Gastrocnemius medialis (tissue), 4 donors: ENCODE measurements around the gene FAM227B. TPM values are rescaled to one million over a fixed set of nuclear protein-coding genes. Genes with fewer than 3 reads are reported as not detected.
"Not testable (repeated sequence)": the region's sequence is repeated elsewhere in the genome, so short reads cannot be mapped to it uniquely, and the experiment has no call there.

Source experiments
- ATAC-seq, 2 donors: fragments of 150-250 bp; one replicate each; pipeline ENCODE4 v1.9.1; 2016
- DNase-seq, 2 donors: peaks; one replicate each; pipeline ENCODE4 v3.0.0-alpha.2; 2019
- H3K27ac ChIP-seq, 4 donors: fragments of 200-600 bp; sonication (generic); 1 replicate in 1 of 4; 2 replicates in 3 of 4; pipeline ENCODE4 v1.5.1; 2016 to 2018; ENCODE audit warnings: mild to moderate bottlenecking in 2 of 4, moderate library complexity in 1 of 4
- H3K27me3 ChIP-seq, 3 donors: fragments of 200-600 bp; sonication (generic) in 2 of 3; 1 replicate in 1 of 3; 2 replicates in 2 of 3; pipeline versions ENCODE4 v1.5.1 to v1.6.0; 2016 to 2019; ENCODE audit warnings: mild to moderate bottlenecking in 1 of 3, moderate library complexity in 1 of 3
- H3K36me3 ChIP-seq, 2 donors: fragments of 200-600 bp; sonication (generic) in 1 of 2; one replicate each; pipeline ENCODE4 v1.5.1; 2017 to 2018
- H3K4me1 ChIP-seq, 2 donors: fragments of 200-600 bp; sonication (generic) in 1 of 2; one replicate each; pipeline ENCODE4 v1.5.1; 2016 to 2017; ENCODE audit warnings: mild to moderate bottlenecking in 2 of 2
- H3K4me3 ChIP-seq, 4 donors: fragments of 200-600 bp; sonication (generic) in 3 of 4; 1 replicate in 1 of 4; 2 replicates in 3 of 4; pipeline ENCODE4 v1.5.1; 2016 to 2019; ENCODE audit warnings: mild to moderate bottlenecking in 2 of 4
- H3K9me3 ChIP-seq, 3 donors: fragments of 200-600 bp; sonication (generic) in 2 of 3; 1 replicate in 1 of 3; 2 replicates in 2 of 3; pipeline ENCODE4 v1.5.1; 2016 to 2019
- POLR2A ChIP-seq, 2 donors: fragments of 450-650 bp; IDR thresholded peaks; one replicate each; pipeline ENCODE4 v1.6.1; 2017; ENCODE audit warnings: antibody characterized with exemption in 2 of 2, mild to moderate bottlenecking in 2 of 2, moderate library complexity in 2 of 2
- in situ Hi-C, 4 donors: fragments of 200-750 bp; cut with MboI; loops; one replicate each; pipeline versions ENCODE4 v1.15.0 to v1.8.0; 2017; ENCODE audit warnings: low sequenced_read_pairs in 4 of 4
- intact Hi-C: fragments of 100-400 bp; cut with DNase I; formaldehyde crosslinking; loops from one replicate; pipeline ENCODE4 v1.15.1; 2023; ENCODE audit warnings: low total_unique reads
- total RNA-seq, 4 donors: library from RNA; depleted of rRNA; stranded (reverse); fragments of >200 nt; gene quantifications; one replicate each; pipeline versions ENCODE4 v1.1.0 to v1.2.3, GENCODE V29; 2016
- TF ChIP-seq, protein P1 (sequence below), 5 experiments: fragments of 450-650 bp in 3 of 5; fragments of 200-600 bp in 2 of 5; sonication (generic) in 2 of 5; IDR thresholded peaks in 4 of 5; conservative IDR thresholded peaks in 1 of 5; 1 replicate in 4 of 5; 2 replicates in 1 of 5; pipeline ENCODE4 v1.5.1; 2016 to 2019; ENCODE audit warnings: antibody characterized with exemption in 5 of 5, mild to moderate bottlenecking in 3 of 5, moderate library complexity in 3 of 5

FAM227B gene, protein sequence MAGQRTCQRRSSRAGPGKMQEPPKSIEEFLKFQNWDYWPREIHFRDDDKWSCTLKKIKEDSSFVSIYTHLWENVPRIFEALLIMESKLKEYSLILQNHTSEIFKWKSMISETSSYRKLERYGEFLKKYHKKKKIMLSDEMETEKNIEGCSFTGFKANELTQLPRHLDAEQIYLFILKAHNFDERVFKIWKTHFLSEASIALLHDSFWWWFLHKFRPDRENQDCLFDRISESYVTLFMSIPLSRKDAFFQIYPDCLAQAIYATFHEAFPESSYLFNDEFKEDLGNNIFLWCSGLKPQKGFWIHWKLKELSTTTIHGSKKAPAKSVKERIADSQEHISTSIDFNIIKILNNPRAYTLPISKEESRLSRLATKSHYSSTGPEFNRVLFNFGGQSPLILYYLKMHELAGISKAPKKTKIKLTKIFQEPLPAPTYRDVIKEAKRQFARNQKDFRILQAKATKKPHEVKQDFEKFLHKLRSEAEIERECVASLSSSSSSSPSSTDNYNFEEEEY
- total RNA-seq = 10 to 100 TPM in 2 of 4 donors, 1 to 10 TPM in 2; 7.5 to 15.4 (median 11.7) TPM

DNA sequence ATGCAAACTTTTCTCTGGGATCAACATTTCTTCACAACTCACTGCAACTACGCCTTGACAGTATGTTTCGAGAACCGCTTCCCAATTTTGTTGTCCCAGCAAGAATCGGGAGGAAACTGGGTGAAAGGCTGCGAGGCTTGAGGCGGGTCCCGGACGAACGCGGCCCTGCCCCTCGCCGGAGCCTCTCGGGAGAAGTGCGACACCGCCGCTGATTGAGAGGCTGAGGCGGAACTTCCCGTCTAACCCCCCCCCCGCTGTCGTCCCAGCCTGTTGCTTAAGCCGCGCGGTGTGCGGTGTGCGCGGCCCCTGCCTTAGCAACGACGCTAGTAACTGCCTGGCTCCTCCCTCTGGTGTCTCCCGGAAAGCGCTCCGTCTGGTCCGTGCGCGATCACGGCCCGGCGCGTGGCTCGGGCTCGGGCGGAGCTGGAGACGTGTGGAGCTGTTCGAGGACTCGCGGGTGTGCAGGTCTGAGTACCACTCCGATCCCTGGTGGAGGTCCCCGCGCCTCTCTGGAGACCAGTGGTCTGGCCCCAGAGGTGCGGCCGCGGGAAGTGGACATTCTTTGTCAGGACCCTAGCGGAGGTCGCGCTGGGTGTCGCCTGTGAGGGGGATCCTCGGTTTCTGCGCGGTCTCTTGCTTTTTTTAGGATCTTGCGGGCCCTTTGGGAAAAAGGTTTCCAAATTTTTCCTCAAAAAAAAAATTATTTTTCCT, at the start of gene FAM227B, which contains the start of gene DTWD1:
Gene FAM227B (minus strand): TSS at position 161 of the 711 bp plus-strand sequence. CDS start 5,647 bp downstream, outside the sequence.
Gene DTWD1 (plus strand): TSS at position 391 of the 711 bp plus-strand sequence. CDS start 4,120 bp downstream, outside the sequence.
- peak within 1 kb of the TSS; percentile 90 to 96 (median 92) for H3K27ac ChIP-seq
- ATAC-seq = peak; percentile 97 to 98
- no peaks in the 10 kb centered on the region for H3K27me3 ChIP-seq
- intact Hi-C loops (loop anchor here (2.0 to 10.0 kb wide), 6 partner anchors 196 to 1286 kb away; partner anchors contain the start of genes AP4E1, CEP152, COPS2 and FGF7), in situ Hi-C loops (loop anchor here in 1 of 4 donors (10.0 to 25.0 kb wide), 2 partner anchors 384 to 466 kb away; partner anchors contain the start of gene COPS2)
- H3K4me3 ChIP-seq = peak within 1 kb of the TSS; percentile 85 to 99 (median 88)
- DNase-seq = peak; percentile 95 to 97
- no peaks in the 10 kb centered on the region for H3K9me3 ChIP-seq
- H3K4me1 ChIP-seq = peaks cover 35 to 40% of the 10 kb centered on the region in 2 donors
- TF ChIP-seq POLR2A (IDR thresholded peaks at IDR 0.05) = peak; percentile 81 to 83
- TF ChIP-seq, protein P1, sequence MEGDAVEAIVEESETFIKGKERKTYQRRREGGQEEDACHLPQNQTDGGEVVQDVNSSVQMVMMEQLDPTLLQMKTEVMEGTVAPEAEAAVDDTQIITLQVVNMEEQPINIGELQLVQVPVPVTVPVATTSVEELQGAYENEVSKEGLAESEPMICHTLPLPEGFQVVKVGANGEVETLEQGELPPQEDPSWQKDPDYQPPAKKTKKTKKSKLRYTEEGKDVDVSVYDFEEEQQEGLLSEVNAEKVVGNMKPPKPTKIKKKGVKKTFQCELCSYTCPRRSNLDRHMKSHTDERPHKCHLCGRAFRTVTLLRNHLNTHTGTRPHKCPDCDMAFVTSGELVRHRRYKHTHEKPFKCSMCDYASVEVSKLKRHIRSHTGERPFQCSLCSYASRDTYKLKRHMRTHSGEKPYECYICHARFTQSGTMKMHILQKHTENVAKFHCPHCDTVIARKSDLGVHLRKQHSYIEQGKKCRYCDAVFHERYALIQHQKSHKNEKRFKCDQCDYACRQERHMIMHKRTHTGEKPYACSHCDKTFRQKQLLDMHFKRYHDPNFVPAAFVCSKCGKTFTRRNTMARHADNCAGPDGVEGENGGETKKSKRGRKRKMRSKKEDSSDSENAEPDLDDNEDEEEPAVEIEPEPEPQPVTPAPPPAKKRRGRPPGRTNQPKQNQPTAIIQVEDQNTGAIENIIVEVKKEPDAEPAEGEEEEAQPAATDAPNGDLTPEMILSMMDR (IDR thresholded peaks at IDR 0.05 in 4 of 5, conservative IDR thresholded peaks at IDR 0.05 in 1 of 5) = peak in 4 of 5 experiments; percentile 4 to 32 (median 17)
- H3K36me3 ChIP-seq = peaks cover 0 to 5% of the 10 kb centered on the region in 2 donors

DNA sequence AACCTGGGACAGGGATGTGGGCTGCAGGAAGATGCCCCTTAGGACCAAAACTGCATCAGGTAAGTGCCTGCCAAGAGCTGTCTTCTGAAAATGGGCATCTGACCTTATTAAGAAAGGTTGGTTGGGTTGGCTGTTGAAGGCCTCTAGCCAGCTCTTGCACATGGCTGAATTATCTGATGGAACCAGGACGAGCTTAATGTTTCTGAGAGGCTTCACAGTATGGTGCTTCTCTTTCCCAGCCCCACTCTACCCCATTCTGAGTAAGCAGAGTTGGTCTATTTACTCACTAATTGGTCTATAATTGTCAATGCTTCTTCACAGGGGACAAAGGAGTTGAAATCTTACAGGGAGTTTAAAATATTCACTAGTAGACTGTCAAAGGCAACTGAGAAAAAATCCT, 48.7 kb upstream of the FAM227B start:
- DNase-seq = no peak
- intact Hi-C loops = no loop called here
- in situ Hi-C loops = no loop called here
- Histone ChIP-seq H3K27me3 (no peaks in the 10 kb centered on the region), H3K27ac (no peak overlapping the region), H3K4me3 (no peak overlapping the region), H3K4me1 (no peaks in the 10 kb centered on the region), H3K9me3 (no peaks in the 10 kb centered on the region), H3K36me3 (no peaks in the 10 kb centered on the region)
- no peak for TF ChIP-seq POLR2A (IDR thresholded peaks at IDR 0.05)
- TF ChIP-seq, protein P1 (IDR thresholded peaks at IDR 0.05 in 4 of 5, conservative IDR thresholded peaks at IDR 0.05 in 1 of 5) = no peak
- ATAC-seq = no peak

DNA sequence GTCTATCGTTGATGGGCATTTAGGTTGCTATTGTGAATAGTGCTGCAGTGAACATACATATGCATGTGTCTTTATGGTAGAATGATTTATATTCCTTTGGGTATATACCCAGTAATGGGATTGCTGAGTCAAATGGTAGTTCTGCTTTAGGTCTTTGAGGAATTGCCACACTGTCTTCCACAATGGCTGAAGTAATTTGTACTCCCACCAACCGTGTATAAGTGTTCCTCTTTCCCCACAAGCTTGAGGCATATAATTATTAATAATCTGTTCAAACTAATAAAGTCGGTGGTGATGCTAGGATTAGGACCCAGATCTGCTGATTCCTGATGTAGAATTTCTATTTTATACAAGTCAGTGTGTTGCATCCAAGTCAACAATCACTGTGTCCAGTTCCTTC, 45.9 kb upstream of the FAM227B start:
- H3K4me1 ChIP-seq, H3K36me3 ChIP-seq, in situ Hi-C loops, intact Hi-C loops, ATAC-seq, H3K4me3 ChIP-seq, DNase-seq, H3K9me3 ChIP-seq, H3K27ac ChIP-seq, H3K27me3 ChIP-seq: not testable (repeated sequence)

DNA sequence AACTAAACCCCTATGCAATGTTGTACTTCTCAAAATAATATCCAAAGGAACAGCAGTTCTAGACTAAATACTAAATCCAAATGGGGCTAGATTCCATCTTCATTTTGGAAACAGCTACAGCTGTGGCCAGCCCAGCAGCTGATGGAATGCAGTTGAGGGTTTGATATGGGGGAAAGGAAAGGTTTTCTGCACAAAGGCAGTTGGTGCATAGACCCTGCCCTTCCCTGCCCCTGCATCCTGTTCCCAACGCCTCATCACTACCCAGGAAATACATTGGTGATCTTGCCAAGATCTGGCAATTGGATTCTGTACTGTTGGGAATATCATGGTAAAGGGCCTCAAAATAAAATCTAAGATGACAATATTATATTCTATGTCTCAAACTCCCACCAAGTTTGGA, 44.1 kb upstream of the FAM227B start:
- DNase-seq (no peak), ATAC-seq (no peak)
- TF ChIP-seq, protein P1 (IDR thresholded peaks at IDR 0.05 in 4 of 5, conservative IDR thresholded peaks at IDR 0.05 in 1 of 5) = no peak
- TF ChIP-seq POLR2A (IDR thresholded peaks at IDR 0.05) = no peak
- H3K4me1 ChIP-seq = no peaks in the 10 kb centered on the region
- H3K4me3 ChIP-seq = no peak overlapping the region
- H3K9me3 ChIP-seq = no peaks in the 10 kb centered on the region
- H3K27ac ChIP-seq = no peak overlapping the region
- no peaks in the 10 kb centered on the region for H3K27me3 ChIP-seq
- intact Hi-C loops (no loop called here), in situ Hi-C loops (no loop called here)
- no peaks in the 10 kb centered on the region for H3K36me3 ChIP-seq
